T-helper 22 cell (primary cell): ENCODE data around the gene PEF1.
"Not testable (repeated sequence)": the region's sequence is repeated elsewhere in the genome, so short reads cannot be mapped to it uniquely, and the experiment has no call there.

Experiments
- DNase-seq: peaks from one replicate; pipeline ENCODE4 v3.0.0-alpha.2; 2020; ENCODE audit warnings: low read depth

PEF1 gene

GRCh38 chr1:31609514-31610118 lies 35.1 kb downstream of the PEF1 start:
- DNase-seq: no peak

GRCh38 chr1:31607360-31607759 lies 37.3 kb downstream of the PEF1 start:
- DNase-seq: no peak

GRCh38 chr1:31605908-31606427 lies 38.7 kb downstream of the PEF1 start:
- DNase-seq: no peak

- DNase-seq: no peak
Measured at GRCh38 chr1:31602081-31602480, 42.6 kb downstream of the PEF1 start.

GRCh38 chr1:31600641-31601040 lies 44.0 kb downstream of the PEF1 start:
- DNase-seq: no peak

GRCh38 chr1:31598980-31599379 lies 45.7 kb downstream of the PEF1 start:
- no peak for DNase-seq

- DNase-seq: no peak
Measured at GRCh38 chr1:31596737-31597097, 48.0 kb downstream of the PEF1 start.

- no peak for DNase-seq
Measured at GRCh38 chr1:31595836-31596736, 48.6 kb downstream of the PEF1 start.

GRCh38 chr1:31593770-31594632 lies 50.7 kb downstream of the PEF1 start:
- DNase-seq: peak; percentile 13

- DNase-seq: no peak
Measured at GRCh38 chr1:31593136-31593665, 51.5 kb downstream of the PEF1 start.

- DNase-seq: no peak
Measured at GRCh38 chr1:31592132-31592531, 52.5 kb downstream of the PEF1 start.

- no peak for DNase-seq
Measured at GRCh38 chr1:31591425-31592093, 53.1 kb downstream of the PEF1 start.

- DNase-seq: no peak
Measured at GRCh38 chr1:31588751-31589515, 55.7 kb downstream of the PEF1 start.

GRCh38 chr1:31587720-31588423 lies 56.8 kb downstream of the PEF1 start:
- no peak for DNase-seq

- DNase-seq: not testable (repeated sequence)
Measured at GRCh38 chr1:31587328-31587699, 57.4 kb downstream of the PEF1 start.

GRCh38 chr1:31586376-31587327 lies 58.0 kb downstream of the PEF1 start:
- no peak for DNase-seq

GRCh38 chr1:31585736-31586365 lies 58.8 kb downstream of the PEF1 start:
- no peak for DNase-seq
